ENCODE results near the gene TMEM132C. TPM values are rescaled to one million over a fixed set of nuclear protein-coding genes. Genes with fewer than 3 reads are reported as not detected.

TMEM132C gene
- total RNA-seq, 2 donors from 2014 or later: 0.46 to 5.3 TPM

- H3K4me1 ChIP-seq (replicated peaks): no peaks in the 10 kb centered on the region
- H3K9me3 ChIP-seq: no peaks in the 10 kb centered on the region
- H3K27me3 ChIP-seq (replicated peaks; ENCODE audit: insufficient read depth): peaks cover 2% of the 10 kb centered on the region
- intact Hi-C loops (cut with DNase I): no loop called here
- H3K36me3 ChIP-seq: no peaks in the 10 kb centered on the region
- H3K4me3 ChIP-seq: no peak overlapping the region
- H3K27ac ChIP-seq: no peak overlapping the region
- no peak for TF ChIP-seq POLR2A (IDR thresholded peaks at IDR 0.05)
- no peak for TF ChIP-seq POLR2AphosphoS5 (IDR thresholded peaks at IDR 0.05)
- no peak for TF ChIP-seq CTCF (IDR thresholded peaks at IDR 0.05)
- 79% methylated on average over 6 of the region's 6 CpGs for WGBS
- DNase-seq (ENCODE audit: low spot score): no peak
Measured at GRCh38 chr12:128611736-128612135, 344.8 kb downstream of the TMEM132C start.

GRCh38 chr12:128612150-128612850 is 345.3 kb downstream of the TMEM132C start:
- H3K27ac ChIP-seq: no peak overlapping the region
- TF ChIP-seq POLR2A (IDR thresholded peaks at IDR 0.05): no peak
- TF ChIP-seq POLR2AphosphoS5 (IDR thresholded peaks at IDR 0.05): no peak
- TF ChIP-seq CTCF (IDR thresholded peaks at IDR 0.05): no peak

GRCh38 chr12:128613837-128614590 is 347.0 kb downstream of the TMEM132C start:
- H3K4me1 ChIP-seq (replicated peaks): no peaks in the 10 kb centered on the region
- TF ChIP-seq POLR2AphosphoS5 (IDR thresholded peaks at IDR 0.05) (no peak), POLR2A (IDR thresholded peaks at IDR 0.05) (no peak), CTCF (IDR thresholded peaks at IDR 0.05) (no peak)
- H3K27me3 ChIP-seq (replicated peaks; ENCODE audit: insufficient read depth): peaks cover 2% of the 10 kb centered on the region
- H3K27ac ChIP-seq: no peak overlapping the region
- no peaks in the 10 kb centered on the region for H3K36me3 ChIP-seq
- no peak overlapping the region for H3K4me3 ChIP-seq
- no peak for DNase-seq (ENCODE audit: low spot score)
- WGBS: 74% methylated on average over 6 of the region's 6 CpGs
- intact Hi-C loops (cut with DNase I): no loop called here
- H3K9me3 ChIP-seq: no peaks in the 10 kb centered on the region

More at GRCh38 chr12:128612150-128612850, 345.3 kb downstream of the TMEM132C start:
- intact Hi-C loops (cut with DNase I): no loop called here
- H3K9me3 ChIP-seq: no peaks in the 10 kb centered on the region
- no peak overlapping the region for H3K4me3 ChIP-seq
- no peak for DNase-seq (ENCODE audit: low spot score)
- H3K36me3 ChIP-seq: no peaks in the 10 kb centered on the region
- H3K4me1 ChIP-seq (replicated peaks): no peaks in the 10 kb centered on the region
- 66% methylated on average over 8 of the region's 8 CpGs for WGBS
- H3K27me3 ChIP-seq (replicated peaks; ENCODE audit: insufficient read depth): peaks cover 2% of the 10 kb centered on the region

- no peaks in the 10 kb centered on the region for H3K36me3 ChIP-seq
- no peaks in the 10 kb centered on the region for H3K4me1 ChIP-seq (replicated peaks)
- H3K9me3 ChIP-seq: no peaks in the 10 kb centered on the region
- H3K4me3 ChIP-seq: no peak overlapping the region
- TF ChIP-seq CTCF (IDR thresholded peaks at IDR 0.05) (no peak), POLR2A (IDR thresholded peaks at IDR 0.05) (no peak), POLR2AphosphoS5 (IDR thresholded peaks at IDR 0.05) (no peak)
- H3K27me3 ChIP-seq (replicated peaks; ENCODE audit: insufficient read depth): no peaks in the 10 kb centered on the region
- intact Hi-C loops (cut with DNase I): no loop called here
- H3K27ac ChIP-seq: no peak overlapping the region
- DNase-seq (ENCODE audit: low spot score): no peak
- 83% methylated on average over 2 of the region's 2 CpGs for WGBS
Measured at GRCh38 chr12:128617304-128617833, 350.4 kb downstream of the TMEM132C start.
